T-helper 2 cell (primary cell): Measurements from ENCODE around the gene LARP1.
"Not testable (repeated sequence)": the region's sequence is repeated elsewhere in the genome, so short reads cannot be mapped to it uniquely, and the experiment has no call there.

Experiments
- DNase-seq, 5 experiments: peaks; one replicate each; pipeline versions ENCODE4 v3.0.0 to v3.0.0-alpha.2; 2012 to 2022

LARP1 gene

DNA sequence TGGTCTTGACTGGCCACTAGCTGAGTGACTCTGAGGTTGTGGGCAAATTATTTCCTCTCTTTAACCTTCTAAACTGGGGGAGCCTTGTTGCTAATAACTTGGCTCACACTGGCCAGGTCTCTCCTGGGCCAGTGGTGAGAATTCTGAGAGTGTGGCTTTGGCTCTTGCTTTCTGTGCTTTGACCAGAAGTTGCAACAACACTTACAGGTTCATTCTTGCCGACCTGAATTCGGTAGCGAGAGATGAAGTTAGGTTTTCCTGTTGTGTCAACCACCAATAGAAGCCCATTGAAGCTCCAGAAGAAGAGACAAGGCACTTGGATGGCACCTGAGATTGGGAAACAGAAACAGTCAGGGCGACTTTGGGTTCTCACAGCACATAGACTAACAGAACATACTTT is 75.4 kb downstream of the LARP1 start:
- DNase-seq: no peak

DNA sequence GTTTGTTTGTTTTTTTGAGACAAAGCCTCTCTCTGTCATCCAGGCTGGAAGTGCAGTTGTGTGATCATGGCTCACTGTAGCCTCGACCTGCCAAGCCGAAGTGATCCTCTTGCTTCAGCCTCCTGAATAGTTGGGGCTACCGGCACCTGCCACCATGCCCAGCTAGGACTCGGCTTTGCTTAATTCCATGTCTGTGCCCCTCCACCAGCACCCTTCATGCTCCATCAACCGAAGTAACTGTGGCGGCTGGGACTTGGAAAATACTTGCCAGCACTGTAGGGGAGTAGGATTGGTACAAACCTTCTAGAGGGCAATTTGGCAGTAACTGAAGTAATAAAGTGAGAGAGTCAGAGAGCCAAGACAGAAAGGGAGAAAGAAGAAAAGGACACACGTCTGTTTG is 76.3 kb downstream of the LARP1 start:
- no peak for DNase-seq

- not testable (repeated sequence) for DNase-seq
These were observed 77.6 kb downstream of the LARP1 start for GRCh38 chr5:154832804-154833203.

- DNase-seq: no peak
These were observed 78.9 kb downstream of the LARP1 start for GRCh38 chr5:154834053-154834452.

GRCh38 chr5:154835701-154836052 is 80.5 kb downstream of the LARP1 start:
- not testable (repeated sequence) for DNase-seq

GRCh38 chr5:154836225-154836624 is 81.0 kb downstream of the LARP1 start:
- DNase-seq: no peak

- no peak for DNase-seq
These were observed 82.1 kb downstream of the LARP1 start for GRCh38 chr5:154837009-154837901.

DNA sequence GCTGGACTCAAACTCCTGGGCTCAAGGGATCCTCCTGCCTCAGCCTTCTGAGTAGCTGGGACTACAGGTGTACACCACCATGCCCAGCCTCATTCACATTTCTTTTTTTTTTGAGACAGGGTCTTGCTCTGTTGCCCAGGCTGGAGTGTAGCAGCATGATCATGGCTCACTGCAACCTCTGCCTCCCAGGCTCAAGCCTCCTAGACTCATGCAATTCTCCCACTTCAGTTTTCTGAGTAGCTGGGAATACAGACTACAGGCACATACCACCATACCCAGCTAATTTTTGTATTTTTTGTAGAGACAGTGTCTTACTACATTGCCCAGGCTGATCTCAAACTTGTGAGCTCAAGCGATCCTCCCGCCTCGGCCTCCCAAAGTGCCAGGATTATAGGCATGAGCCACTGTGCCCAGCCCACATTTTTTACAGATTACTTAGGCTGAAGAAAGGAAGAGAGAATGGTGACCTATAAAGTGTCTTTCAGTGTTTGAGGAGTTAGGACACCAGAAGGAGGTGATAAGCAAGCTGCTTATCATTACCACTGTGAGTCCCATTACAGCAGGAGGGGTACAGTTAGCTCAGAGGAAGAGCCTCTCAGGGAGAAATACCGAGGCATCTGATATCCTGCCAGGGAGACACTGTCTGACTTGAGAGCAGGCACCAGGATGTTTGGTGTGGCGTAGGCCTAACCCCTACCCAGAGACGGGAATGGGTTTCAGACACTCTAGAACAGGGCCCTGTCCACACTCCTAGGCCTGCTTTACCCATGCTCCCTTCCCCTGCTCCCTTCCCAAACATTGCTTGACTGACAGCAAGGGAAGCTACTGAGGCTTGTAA is 85.5 kb downstream of the LARP1 start:
- no peak for DNase-seq

DNA sequence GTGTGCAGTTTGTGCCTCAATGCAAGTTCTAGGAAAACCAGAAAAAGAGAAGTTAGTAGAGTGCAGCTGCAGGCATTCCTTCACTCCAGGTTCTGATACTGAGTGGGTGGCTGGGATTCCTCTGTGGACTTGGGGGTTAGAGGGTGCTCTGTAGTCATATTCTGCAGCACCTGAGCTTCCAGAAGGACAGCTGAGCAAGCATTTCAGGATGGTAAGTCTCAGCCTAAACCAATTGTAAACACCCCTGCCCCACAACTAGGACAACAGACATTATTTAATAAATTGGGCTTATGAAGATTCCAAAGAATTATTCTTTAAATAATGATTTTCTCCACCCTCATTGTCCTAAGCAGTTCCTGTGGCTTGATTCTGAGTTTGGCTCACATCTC is 86.1 kb downstream of the LARP1 start:
- DNase-seq: no peak

GRCh38 chr5:154842689-154843530 is 87.7 kb downstream of the LARP1 start:
- no peak for DNase-seq

GRCh38 chr5:154844809-154845208 is 89.6 kb downstream of the LARP1 start:
- DNase-seq: no peak

- no peak for DNase-seq
These were observed 94.1 kb downstream of the LARP1 start for GRCh38 chr5:154849264-154849785.

GRCh38 chr5:154849791-154850201 is 94.6 kb downstream of the LARP1 start:
- DNase-seq: no peak

DNA sequence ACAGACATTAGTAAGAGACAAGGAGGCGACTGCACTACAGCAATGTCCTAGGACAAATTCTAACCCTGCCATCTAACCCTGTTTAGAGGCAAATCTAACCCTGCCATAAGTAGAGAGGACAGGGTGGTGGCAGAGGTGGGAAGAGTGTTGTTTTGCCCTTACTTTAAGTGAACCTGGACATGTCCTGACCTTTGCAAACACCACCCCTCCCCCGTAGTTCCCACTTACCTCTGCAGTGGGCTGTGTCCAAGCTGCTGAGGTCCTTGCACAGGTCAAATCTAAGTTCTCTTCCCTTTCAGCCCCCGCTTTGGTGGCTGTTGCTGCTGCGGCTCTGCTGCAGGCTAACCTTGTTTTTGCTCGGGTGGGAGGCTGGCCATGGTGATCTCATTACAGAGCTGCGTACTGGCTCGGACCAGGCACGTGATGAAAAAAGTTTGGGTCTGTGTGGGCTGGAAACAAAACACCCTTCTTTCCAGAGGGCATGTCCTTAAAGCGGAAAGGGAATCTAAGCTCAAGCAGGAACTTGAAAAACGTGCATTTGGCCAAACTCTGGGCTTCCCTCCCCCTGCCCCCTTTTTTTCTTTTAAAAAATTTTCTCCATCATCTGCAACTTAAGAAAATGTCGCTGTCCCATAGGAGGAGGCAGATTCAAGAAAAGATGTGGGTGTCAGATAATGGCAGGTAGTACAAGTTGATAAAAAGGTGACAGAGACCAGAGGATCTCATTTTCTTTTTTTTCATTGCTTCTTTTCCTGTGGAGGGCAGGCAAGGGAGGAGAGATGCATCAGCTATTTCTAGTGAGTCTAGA is 95.3 kb downstream of the LARP1 start, which contains the start of gene FAXDC2:
TSS of gene FAXDC2 (minus strand) at position 349 of the 808 bp plus-strand sequence. CDS start 12,425 bp downstream, outside the sequence.
- DNase-seq: no peak

- no peak for DNase-seq
These were observed 96.2 kb downstream of the LARP1 start for GRCh38 chr5:154851351-154851750.

- DNase-seq: peak; percentile 66 to 92 (median 87)
These were observed 102.5 kb downstream of the LARP1 start for GRCh38 chr5:154857530-154858296.

- peak; percentile 92 to 99 (median 97) for DNase-seq
These were observed 103.3 kb downstream of the LARP1 start, which contains the start of gene CNOT8 for GRCh38 chr5:154858297-154858971. Gene CNOT8 (plus strand): TSS chr5:154858627. CDS start chr5:154863279, 4,652 bp downstream.

DNA sequence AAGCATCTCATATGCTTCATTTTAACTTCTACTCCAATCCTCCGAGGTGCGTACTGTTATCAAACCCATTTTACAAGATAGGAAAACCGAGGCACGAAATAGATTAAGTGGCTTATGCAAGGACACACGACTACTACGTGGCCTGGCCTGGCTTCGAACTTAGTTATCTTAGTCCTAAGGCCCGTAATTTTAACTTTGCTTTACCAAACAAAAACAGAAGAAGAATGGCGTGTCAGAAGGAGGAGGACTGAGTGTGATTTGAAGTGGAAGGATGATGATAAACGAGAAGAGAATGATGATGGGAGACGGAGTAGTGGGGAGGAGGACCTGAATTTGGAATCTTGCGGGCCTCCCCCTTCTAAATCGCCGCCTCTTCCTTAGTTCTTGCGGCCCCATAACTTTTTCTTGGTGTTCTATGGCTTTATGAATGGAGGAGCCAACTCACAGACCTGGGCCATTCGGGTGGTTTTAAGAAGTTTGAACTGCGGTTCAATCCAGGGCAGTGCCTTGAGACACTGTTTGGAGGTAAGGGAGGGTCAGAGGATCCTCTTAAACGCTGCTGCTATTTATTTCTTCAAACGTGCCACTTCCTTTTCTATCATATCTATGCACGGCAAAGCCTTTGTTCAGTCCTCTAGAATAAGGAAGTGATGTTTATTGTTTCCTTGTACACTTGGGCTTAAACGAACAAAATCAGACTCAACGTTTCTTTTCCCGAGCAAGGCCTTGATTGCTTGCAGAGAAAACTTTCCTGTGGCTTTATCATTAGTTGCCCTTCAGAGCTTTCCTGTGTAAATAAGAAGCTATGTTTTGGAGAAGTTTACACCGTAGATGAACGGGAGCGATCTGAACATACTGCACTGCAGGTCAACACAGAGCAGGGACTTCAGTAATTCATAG is 104.0 kb downstream of the LARP1 start:
- DNase-seq: peak in 2 of 5 experiments; percentile 12 to 49

DNA sequence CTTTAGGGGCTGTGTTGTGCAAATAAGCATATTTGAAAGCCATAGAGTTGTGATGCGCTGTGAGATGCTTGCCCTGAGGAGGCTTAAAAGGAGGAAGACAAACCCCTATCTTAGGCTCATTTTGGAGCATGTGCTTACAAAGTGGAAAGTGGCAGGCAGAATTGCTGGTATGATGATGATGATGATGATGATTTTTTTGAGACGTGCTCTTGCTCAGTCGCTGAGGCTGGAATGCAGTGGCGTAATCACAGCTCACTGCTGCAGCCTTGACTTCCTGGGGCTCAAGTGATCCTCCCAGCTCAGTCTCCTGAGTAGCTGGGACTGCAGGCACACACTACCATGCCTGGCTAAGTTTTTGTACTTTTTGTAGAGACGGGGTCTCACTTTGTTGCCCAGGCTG is 104.9 kb downstream of the LARP1 start:
- DNase-seq: peak in 1 of 5 experiments; percentile 38
